SH-SY5Y (cell line): ENCODE measurements around the gene ANKUB1.

Source experiments
- GATA2 ChIP-seq: IDR thresholded peaks from 2 replicates; pipeline ENCODE4 v1.6.1; 2011; ENCODE audit warnings: mild to moderate bottlenecking, low read depth, low read length
- GATA3 ChIP-seq: IDR thresholded peaks from 2 replicates; pipeline ENCODE4 v1.6.1; 2011; ENCODE audit warnings: low read depth, mild to moderate bottlenecking, low read length, moderate library complexity

Gene ANKUB1, protein sequence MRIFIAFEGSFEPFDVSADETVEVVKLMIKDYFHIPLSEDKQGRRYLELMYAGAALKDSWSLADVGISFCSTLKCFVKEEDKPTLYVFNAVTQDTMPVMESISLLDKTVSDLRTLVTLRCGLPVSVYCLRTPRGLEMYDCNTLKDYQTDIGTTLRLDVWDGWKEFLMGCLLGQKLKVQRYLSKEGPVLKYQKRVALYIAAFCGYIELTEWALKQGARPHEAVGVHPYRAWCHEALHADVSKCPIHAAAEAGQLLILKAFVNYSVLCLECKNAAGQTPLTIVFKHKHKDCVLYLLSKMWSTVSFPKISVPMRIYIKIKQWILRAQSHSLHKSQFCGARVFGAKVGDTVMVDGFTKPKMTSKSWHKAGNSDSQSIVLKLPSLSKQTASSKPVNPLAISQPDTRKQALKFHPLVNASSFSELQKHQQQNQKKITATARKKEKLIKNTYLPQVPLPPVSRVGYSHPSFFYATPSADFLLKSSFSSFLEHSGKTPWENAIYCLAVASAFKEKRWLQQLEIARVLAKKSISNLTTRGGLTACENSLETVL

DNA sequence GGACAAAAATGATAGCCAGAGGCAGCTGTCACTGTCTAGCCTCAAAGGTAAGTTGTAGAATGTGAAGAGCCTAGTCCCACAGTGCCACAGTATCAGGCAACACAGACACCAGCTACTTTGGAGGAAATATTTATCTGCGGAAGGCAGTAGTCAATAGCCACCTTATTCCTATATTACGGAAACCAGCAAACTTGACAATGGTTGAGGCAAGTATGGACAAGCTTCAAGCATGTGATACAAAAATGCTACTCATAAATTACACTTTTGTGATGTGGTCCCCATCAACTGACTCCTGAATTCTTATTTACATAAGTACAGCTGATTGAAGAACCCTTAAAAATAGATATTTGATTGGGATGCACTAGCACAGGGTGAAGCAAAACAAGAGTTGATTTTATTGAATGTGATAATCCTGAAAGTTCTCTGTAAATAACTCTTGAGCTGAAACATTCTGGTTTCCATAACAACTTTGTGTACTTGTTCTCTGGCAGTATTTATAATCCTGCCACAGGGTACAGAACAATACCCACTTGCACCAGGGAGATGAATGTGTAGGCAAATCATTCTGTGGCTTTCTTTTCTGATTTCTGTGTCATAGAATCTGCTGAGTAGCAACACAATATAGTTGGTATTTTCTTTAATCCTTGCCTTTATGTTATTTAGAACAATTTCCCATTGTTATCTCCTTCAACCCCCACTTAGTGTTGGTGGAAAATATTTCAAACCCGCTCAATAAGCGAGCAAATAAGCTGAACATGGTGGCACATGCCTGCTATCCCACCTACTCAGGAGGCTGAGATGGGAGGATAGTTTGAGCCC lies at the start of gene ANKUB1:
Gene ANKUB1 (minus strand): TSS at position 103 of the 819 bp plus-strand sequence. CDS start 188 bp downstream, outside the sequence.
- TF ChIP-seq GATA2 (no peak), GATA3 (no peak)

DNA sequence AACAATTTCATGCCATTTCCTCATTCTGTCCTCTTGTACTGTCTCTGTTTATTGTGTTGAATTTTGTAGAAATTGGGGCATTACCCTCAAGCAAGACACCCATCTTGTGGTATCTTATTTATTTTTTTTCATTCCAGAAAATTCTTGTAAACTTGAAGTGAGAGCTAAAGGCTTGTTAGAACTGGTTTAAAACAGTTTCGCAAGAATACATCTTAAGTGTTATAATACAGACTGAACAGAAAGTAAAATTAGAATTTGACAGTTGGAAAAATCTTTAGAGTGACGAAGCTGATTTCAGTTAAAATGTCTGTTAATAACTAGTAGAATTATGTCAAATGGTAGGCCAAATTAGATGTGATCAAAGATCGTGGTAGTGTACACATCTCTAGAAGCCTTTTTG lies 47.5 kb upstream of the ANKUB1 start:
- TF ChIP-seq GATA3 (no peak), GATA2 (no peak)

DNA sequence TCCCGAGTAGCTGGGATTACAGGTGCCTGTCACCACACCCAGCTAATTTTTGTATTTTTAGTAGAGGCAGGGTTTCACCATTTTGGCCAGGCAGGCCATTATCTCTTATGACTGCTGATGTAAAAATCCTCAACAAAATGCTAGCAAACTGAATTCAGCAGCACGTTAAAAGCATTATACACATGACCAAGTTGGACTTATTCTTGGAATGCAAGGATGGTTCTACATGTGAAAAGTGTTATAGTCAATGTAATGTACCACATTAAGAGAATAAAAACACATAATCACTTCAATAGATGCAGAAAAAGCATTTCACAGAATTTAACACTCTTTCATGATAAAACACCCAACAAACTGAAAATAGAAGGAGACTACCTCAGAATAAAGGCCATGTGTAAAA lies 40.9 kb upstream of the ANKUB1 start:
- no peak for TF ChIP-seq GATA3

DNA sequence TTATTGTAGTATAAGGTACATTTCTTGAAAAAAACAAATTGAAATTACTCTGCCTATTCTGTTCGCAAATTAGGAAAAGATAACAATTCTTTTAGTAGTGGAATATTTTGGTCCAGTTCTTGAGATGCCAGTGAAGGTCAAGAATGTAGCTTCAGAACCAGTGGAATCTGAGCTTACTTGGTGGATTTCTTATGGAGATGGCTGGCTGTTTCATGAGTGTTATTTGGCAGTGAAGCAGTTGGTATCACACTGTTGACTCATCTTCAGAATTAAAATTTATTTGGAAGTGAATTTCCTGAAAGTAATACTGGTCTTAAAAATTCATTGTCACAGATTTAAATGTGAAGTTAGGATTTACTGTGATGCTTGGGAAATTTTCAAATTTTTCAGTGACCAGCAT lies 39.7 kb upstream of the ANKUB1 start:
- TF ChIP-seq GATA2 (no peak), GATA3 (no peak)

GRCh38 chr3:149831321-149831720 lies 39.0 kb upstream of the ANKUB1 start:
- TF ChIP-seq GATA2, result no peak
- TF ChIP-seq GATA3, result no peak

GRCh38 chr3:149830902-149831301 lies 38.5 kb upstream of the ANKUB1 start:
- TF ChIP-seq GATA2 (no peak), GATA3 (no peak)

- TF ChIP-seq GATA3 (no peak), GATA2 (no peak)
Measured at GRCh38 chr3:149828390-149828789, 36.0 kb upstream of the ANKUB1 start.

DNA sequence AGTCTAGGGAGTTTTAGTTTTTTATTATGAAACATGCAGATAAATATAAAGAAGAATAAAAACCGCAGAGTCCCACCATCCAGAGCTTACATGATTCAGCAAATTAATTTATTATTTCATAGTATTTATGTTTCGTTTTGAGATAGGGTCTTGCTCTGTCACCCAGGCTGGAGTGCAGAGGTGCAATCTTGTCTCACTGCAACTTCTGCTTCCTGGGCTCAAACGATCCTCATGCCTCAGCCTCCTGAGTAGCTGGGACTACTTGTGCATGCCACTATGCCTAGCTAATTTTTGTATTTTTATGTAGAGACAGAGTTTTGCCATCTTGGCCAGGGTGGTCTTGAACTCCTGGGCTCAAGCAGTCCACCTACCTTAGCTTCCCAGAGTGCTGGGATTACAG lies 34.3 kb upstream of the ANKUB1 start:
- TF ChIP-seq GATA3, result no peak
- no peak for TF ChIP-seq GATA2

DNA sequence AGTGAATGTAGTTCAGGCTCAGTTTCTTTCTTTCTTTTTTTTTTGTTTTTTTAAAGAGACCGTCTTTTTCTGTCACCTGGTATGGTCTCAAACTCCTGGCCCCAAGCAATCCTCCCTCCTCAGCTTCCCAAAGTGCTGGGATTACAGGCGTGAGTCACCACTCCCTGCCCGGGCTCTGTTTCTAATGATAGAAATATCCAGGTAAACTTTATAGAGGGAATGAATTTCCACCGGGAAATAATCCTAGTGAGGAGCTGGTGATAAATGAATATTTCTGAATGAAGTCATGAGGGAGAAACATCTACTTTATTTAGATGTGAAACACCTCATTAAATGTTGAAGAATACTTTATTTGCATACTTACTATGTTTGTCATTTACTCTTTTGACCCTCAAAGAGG lies 27.8 kb upstream of the ANKUB1 start:
- TF ChIP-seq GATA2 (no peak), GATA3 (no peak)

DNA sequence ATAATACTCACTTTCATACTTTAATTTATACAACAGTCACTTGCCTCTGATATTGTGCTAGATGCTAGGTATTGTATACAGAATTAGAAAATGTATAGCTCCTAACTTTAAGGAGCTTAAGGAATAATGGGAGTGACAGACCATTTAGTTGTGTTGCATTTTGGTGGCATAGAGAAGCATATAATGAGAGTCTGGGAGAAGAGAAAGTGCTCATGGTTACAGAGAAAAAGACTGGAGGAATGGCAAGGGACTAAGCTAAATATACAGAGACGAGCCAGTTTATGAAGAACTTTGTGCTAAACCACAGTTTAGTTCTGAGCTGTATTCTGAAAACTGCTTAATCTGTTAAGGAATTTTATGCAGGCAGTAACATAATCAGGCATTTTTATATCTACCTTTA lies 27.1 kb upstream of the ANKUB1 start:
- no peak for TF ChIP-seq GATA2
- no peak for TF ChIP-seq GATA3

GRCh38 chr3:149816986-149817385 lies 24.6 kb upstream of the ANKUB1 start:
- no peak for TF ChIP-seq GATA3
- no peak for TF ChIP-seq GATA2

DNA sequence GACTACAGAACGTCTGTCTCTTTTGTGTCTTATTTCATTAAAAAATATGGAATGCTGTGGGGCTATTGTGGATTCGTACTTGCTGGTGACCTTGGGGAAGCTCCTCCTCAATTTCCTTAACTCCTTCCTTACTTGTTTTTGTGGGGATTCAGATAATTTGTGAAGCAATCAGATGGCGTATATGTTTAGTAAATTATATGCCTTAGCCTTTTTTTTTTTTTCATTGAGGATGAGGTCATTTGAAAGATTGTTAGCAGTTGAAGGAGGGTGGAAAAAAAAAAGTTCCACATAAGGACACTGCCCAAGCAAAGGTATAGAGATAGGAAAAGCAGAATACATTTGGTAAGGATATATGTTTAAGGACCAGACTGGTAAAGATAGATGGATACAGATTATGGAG lies 24.0 kb upstream of the ANKUB1 start:
- no peak for TF ChIP-seq GATA2
- no peak for TF ChIP-seq GATA3

- no peak for TF ChIP-seq GATA3
- TF ChIP-seq GATA2, result no peak
Measured at GRCh38 chr3:149815728-149816127, 23.4 kb upstream of the ANKUB1 start.

DNA sequence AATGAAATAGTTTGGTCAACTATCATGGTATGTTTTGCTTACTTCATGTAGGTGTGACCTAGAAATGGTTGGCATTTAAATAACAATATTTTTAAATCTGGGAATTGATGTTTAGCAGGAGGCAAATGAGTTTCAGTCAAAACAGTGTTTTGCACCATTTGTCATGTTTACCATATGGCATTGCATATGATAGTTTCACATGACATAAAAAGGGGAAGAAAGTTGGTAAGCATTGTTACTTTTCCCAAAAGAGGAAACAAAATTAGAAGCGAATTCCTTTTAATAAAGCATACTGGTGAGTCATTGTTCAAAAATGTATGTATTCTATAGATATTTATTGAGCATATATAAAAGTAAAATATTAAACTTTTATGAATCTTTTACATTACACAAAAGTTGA lies 23.0 kb upstream of the ANKUB1 start:
- TF ChIP-seq GATA3 (no peak), GATA2 (no peak)
